GM19397 (cell line): Measurements from ENCODE around the gene CCM2L.

ENCODE experiments used
- ATAC-seq: cut with Tn5 transposase; IDR thresholded peaks from one replicate; pipeline ENCODE4 v1.9.1; 2021; ENCODE audit warnings: mild to moderate bottlenecking, moderate library complexity; ENCODE audit not compliant: unreplicated experiment

Gene CCM2L

GRCh38 chr20:32053648-32054047, 43.4 kb downstream of the CCM2L start:
- ATAC-seq = no peak

GRCh38 chr20:32056708-32057483, 46.7 kb downstream of the CCM2L start:
- ATAC-seq = no peak

GRCh38 chr20:32057656-32058184, 47.5 kb downstream of the CCM2L start:
- no peak for ATAC-seq

- ATAC-seq = no peak
Measured at GRCh38 chr20:32059189-32059588, 49.0 kb downstream of the CCM2L start.

GRCh38 chr20:32062776-32063170, 52.5 kb downstream of the CCM2L start:
- no peak for ATAC-seq

GRCh38 chr20:32063695-32064094, 53.5 kb downstream of the CCM2L start:
- ATAC-seq = no peak

- ATAC-seq = no peak
Measured at GRCh38 chr20:32064667-32065066, 54.4 kb downstream of the CCM2L start.

GRCh38 chr20:32067234-32067821, 57.1 kb downstream of the CCM2L start:
- no peak for ATAC-seq

GRCh38 chr20:32068174-32068573, 57.9 kb downstream of the CCM2L start:
- no peak for ATAC-seq

- no peak for ATAC-seq
Measured at GRCh38 chr20:32069711-32070110, 59.5 kb downstream of the CCM2L start.

GRCh38 chr20:32070282-32070681, 60.0 kb downstream of the CCM2L start:
- no peak for ATAC-seq

GRCh38 chr20:32070690-32071213, 60.5 kb downstream of the CCM2L start:
- ATAC-seq = no peak

- no peak for ATAC-seq
Measured at GRCh38 chr20:32071395-32072167, 61.3 kb downstream of the CCM2L start.

GRCh38 chr20:32072168-32072750, 62.0 kb downstream of the CCM2L start:
- no peak for ATAC-seq

- no peak for ATAC-seq
Measured at GRCh38 chr20:32075534-32075933, 65.3 kb downstream of the CCM2L start.

GRCh38 chr20:32077190-32077589, 67.0 kb downstream of the CCM2L start:
- no peak for ATAC-seq

GRCh38 chr20:32078322-32078721, 68.1 kb downstream of the CCM2L start:
- no peak for ATAC-seq

- no peak for ATAC-seq
Measured at GRCh38 chr20:32078791-32079190, 68.6 kb downstream of the CCM2L start.

GRCh38 chr20:32079655-32080109, 69.4 kb downstream of the CCM2L start:
- no peak for ATAC-seq

- no peak for ATAC-seq
Measured at GRCh38 chr20:32080783-32081182, 70.5 kb downstream of the CCM2L start.
